Common myeloid progenitor, CD34-positive (primary cell): ENCODE results near the gene ARRDC2.

ENCODE experiments used
- CTCF ChIA-PET: fragments of 350-600 bp; sonication (Branson Sonifier 250); formaldehyde crosslinking; loops from one replicate; lab custom pipeline; 2021; ENCODE audit warnings: antibody characterized with exemption; lab: Charles Lee
- POLR2A ChIA-PET: fragments of 350-600 bp; sonication (Branson Sonifier 250); formaldehyde crosslinking; loops from one replicate; lab custom pipeline; 2021; ENCODE audit warnings: antibody characterized with exemption; lab: Charles Lee
- DNase-seq, 3 donors: peaks; one replicate each; pipeline versions ENCODE4 v3.0.0 to v3.0.0-alpha.2; 2013
- H3K27ac ChIP-seq, 2 experiments: 1 replicate in 1 of 2; 2 replicates in 1 of 2; pipeline ENCODE4 v1.7.0; 2013; ENCODE audit warnings: inconsistent platforms in 2 of 2, low read length in 2 of 2, mild to moderate bottlenecking in 2 of 2, low read depth in 1 of 2, moderate library complexity in 1 of 2; ENCODE audit not compliant: severe bottlenecking in 2 of 2, insufficient read depth in 1 of 2, poor library complexity in 1 of 2
- H3K27me3 ChIP-seq, 5 experiments: replicated peaks in 2 of 5; 1 replicate in 3 of 5; 2 replicates in 2 of 5; pipeline versions ENCODE4 v1.6.1 to v1.7.0; 2013; ENCODE audit warnings: low read length in 4 of 5, mild to moderate bottlenecking in 2 of 5, moderate library complexity in 2 of 5, inconsistent platforms in 1 of 5; ENCODE audit not compliant: insufficient read depth in 5 of 5, control insufficient read depth in 4 of 5
- H3K36me3 ChIP-seq, 4 experiments: 1 replicate in 2 of 4; 2 replicates in 2 of 4; pipeline versions ENCODE4 v1.6.1 to v1.7.0; 2013; ENCODE audit warnings: low read length in 3 of 4, control low read depth in 1 of 4, mild to moderate bottlenecking in 1 of 4; ENCODE audit not compliant: control insufficient read depth in 4 of 4, insufficient read depth in 4 of 4
- H3K4me1 ChIP-seq, 4 experiments: 1 replicate in 3 of 4; 2 replicates in 1 of 4; pipeline versions ENCODE4 v1.6.1 to v1.7.1; 2013; ENCODE audit warnings: low read length in 3 of 4, mild to moderate bottlenecking in 3 of 4, control low read depth in 1 of 4, inconsistent platforms in 1 of 4, moderate library complexity in 1 of 4; ENCODE audit not compliant: control insufficient read depth in 4 of 4, insufficient read depth in 4 of 4; ENCODE audit errors: control extremely low read depth in 1 of 4
- H3K4me3 ChIP-seq, 7 experiments: 1 replicate in 4 of 7; 2 replicates in 3 of 7; pipeline versions ENCODE4 v1.5.1 to v1.7.0; 2013; ENCODE audit warnings: mild to moderate bottlenecking in 7 of 7, low read length in 6 of 7, moderate library complexity in 6 of 7, inconsistent platforms in 2 of 7, low read depth in 2 of 7, control low read depth in 1 of 7; ENCODE audit not compliant: insufficient read depth in 4 of 7, control insufficient read depth in 1 of 7; ENCODE audit errors: extremely low read depth in 1 of 7
- H3K9me3 ChIP-seq, 5 experiments: 1 replicate in 4 of 5; 2 replicates in 1 of 5; pipeline versions ENCODE4 v1.6.1 to v1.7.1; 2013; ENCODE audit warnings: low read length in 4 of 5, mild to moderate bottlenecking in 2 of 5, inconsistent platforms in 1 of 5, low read depth in 1 of 5, moderate library complexity in 1 of 5; ENCODE audit not compliant: control insufficient read depth in 4 of 5, insufficient read depth in 2 of 5; ENCODE audit errors: control extremely low read depth in 1 of 5
- WGBS: methylation state at CpG from one replicate; pipeline ENCODE4 v1.1.5; 2013; ENCODE audit not compliant: insufficient coverage; 5-methylcytosine and 5-hydroxymethylcytosine counted together

The ARRDC2 gene

DNA sequence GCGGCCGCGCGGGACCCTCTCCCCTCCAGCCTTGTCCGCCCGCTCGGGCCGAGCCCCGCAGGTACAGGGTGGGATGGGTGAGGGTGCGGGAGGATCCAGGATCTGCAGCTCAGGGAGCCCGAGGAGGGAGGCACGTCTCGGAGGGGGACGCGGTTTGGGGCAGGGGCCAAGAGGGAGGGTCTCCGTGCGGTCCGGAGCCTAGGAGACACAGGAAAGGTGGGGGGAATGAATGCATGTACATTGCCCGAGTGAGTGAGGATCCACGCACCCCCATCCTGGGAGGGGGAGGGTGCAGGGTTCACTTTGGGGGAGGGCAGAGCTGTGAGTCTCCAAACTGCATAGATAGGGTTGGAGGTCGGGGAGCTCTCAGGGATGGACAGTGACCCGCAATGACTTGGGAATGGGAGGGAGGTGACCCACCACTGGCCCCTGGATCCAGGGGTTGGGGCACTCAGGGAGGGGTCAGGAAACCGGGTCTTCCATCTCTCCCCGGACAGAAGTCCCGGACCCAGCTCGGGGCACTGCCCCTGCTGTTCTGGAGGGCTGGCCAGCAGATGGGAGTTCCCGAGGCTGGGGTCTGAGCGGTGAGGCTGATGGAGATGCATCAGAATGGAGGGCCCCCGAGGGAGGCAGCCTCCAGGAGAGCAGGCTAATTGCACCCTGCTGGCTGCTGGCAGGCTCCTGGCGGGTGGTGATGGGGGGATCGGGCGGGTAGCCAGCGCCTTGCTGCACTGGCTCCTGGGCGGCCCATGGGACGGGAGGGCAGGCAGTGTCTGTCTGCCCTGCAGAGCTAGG lies 40.5 kb upstream of the ARRDC2 start:
- Histone ChIP-seq H3K9me3 (no peaks in the 10 kb centered on the region), H3K27me3 (peaks cover 0 to 52% (median 7%) of the 10 kb centered on the region in 5 experiments), H3K27ac (no peak overlapping the region), H3K36me3 (no peaks in the 10 kb centered on the region), H3K4me1 (peaks cover 0 to 9% (median 5%) of the 10 kb centered on the region in 4 experiments), H3K4me3 (peak overlapping the region in 4 of 7 experiments; percentile 12 to 57 (median 38))
- peak in 1 of 3 donors; percentile 12 for DNase-seq
- CTCF ChIA-PET: interaction anchor here (2.5 kb wide), 1 partner anchor 22 kb away, joined by 8 read pairs; no protein-coding TSS in a partner anchor
- WGBS: 14% methylated on average over 22 of the region's 35 CpGs
- POLR2A ChIA-PET: no interaction called here

DNA sequence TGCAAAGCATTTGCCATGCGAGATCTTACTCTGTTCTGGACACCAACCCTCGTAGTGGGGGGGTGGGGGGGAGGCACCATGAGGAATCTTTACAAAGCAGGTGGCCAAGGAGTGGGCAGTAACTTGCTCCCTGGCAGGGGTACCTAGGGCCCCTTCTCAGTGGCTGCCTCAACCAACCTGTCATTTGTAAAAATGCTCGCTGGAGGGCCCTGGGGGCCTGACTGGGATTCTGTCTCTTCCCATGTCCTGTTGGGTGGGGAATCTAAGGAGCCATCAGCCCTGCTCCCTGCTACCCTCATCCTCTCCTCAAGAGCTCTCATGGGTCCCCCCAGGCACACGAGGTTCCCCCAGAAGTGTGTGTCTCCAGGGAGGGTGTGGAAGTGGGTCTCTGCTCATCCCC lies 39.6 kb upstream of the ARRDC2 start:
- Histone ChIP-seq H3K4me3 (no peak overlapping the region), H3K9me3 (no peaks in the 10 kb centered on the region), H3K4me1 (peaks cover 0 to 9% (median 5%) of the 10 kb centered on the region in 4 experiments), H3K27me3 (peaks cover 0 to 52% (median 7%) of the 10 kb centered on the region in 5 experiments), H3K27ac (no peak overlapping the region), H3K36me3 (no peaks in the 10 kb centered on the region)
- POLR2A ChIA-PET: no interaction called here
- 94% methylated on average over 3 of the region's 4 CpGs for WGBS
- CTCF ChIA-PET: interaction anchor here (1.0 to 1.7 kb wide), 2 partner anchors 9 to 28 kb away, joined by 3 to 5 read pairs; no protein-coding TSS in a partner anchor
- DNase-seq: no peak

DNA sequence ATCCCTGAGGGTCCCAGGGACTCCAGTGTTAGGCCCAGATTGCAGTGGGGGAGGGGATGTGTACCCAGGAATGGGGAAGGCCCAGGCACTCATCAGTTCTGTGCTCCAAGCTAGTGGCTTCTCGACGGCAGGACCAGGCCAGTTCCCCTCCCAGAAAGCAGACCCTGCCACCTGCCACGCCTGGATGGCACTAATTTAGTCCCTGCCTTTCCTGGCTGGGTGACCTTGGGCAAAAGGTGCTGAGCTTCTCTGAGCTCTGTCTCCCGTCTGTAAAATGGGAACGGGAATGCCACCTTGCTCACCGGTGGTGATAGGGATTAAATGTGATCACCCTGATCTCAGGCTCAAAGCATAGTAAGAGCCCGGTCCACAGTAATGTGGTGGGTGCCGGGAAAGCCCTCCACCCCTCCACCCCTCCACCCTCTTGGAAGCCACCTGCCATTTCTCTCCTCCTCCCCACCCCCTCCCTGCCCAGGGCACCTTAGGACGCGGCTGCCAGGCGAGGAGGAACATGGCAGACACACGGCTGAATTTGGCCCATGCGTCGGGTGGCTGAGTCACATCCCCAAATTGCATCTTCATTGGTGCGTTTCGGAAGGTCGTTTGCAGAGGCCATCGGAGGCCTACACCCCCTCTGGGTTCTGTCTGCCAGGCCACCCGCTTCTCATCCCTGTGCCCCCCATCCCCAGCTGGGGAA lies 38.7 kb upstream of the ARRDC2 start:
- CTCF ChIA-PET: interaction anchor here (1.0 to 1.7 kb wide), 2 partner anchors 8 to 27 kb away, joined by 3 to 5 read pairs; no protein-coding TSS in a partner anchor
- no peaks in the 10 kb centered on the region for H3K36me3 ChIP-seq
- no peak overlapping the region for H3K4me3 ChIP-seq
- peak overlapping the region in 1 of 2 experiments; percentile 38 for H3K27ac ChIP-seq
- 94% methylated on average over 13 of the region's 19 CpGs for WGBS
- DNase-seq: no peak
- peaks cover 0 to 9% (median 5%) of the 10 kb centered on the region in 4 experiments for H3K4me1 ChIP-seq
- H3K27me3 ChIP-seq: peaks cover 0 to 46% (median 7%) of the 10 kb centered on the region in 5 experiments
- H3K9me3 ChIP-seq: no peaks in the 10 kb centered on the region
- POLR2A ChIA-PET: no interaction called here

DNA sequence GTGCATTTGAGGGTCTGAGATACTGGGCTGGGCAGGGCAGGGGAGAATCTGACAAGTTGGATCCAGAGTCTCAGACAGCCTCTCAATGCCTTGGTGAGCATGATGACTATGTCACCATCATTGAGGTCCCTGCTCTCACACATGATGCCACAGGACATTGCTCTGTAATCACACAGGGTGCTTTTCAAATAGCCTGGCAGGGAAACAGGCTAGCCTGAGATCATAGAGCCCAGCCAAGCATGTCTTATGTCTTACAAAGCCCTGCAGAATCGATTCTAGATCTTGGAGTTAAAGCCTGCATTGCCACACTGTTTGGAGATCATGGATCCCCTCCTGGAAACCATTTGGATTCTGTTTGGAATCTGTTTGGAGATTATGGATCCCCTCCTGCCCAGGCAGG lies 35.7 kb upstream of the ARRDC2 start:
- H3K27ac ChIP-seq: no peak overlapping the region
- 89% methylated on average over 1 of the region's 1 CpG for WGBS
- POLR2A ChIA-PET: no interaction called here

DNA sequence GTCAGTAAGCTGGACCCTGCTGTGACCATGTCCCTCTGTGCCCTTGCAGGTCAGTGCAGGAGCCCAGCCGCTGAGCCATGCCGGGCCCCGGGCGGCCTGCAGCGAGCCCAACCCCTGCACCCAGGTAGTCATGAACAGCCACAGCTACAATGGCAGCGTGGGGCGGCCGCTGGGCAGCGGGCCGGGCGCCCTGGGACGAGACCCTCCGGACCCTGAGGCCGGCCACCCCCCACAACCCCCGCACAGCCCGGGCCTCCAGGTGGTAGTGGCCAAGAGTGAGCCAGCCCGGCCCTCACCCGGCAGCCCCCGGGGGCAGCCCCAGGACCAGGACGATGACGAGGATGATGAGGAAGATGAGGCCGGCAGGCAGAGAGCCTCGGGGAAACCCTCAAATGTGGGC lies 34.2 kb upstream of the ARRDC2 start:
- Histone ChIP-seq H3K9me3 (no peaks in the 10 kb centered on the region), H3K4me1 (peaks cover 0 to 5% (median 0%) of the 10 kb centered on the region in 4 experiments), H3K36me3 (no peaks in the 10 kb centered on the region), H3K27ac (no peak overlapping the region), H3K27me3 (peaks cover 0 to 5% (median 3%) of the 10 kb centered on the region in 5 experiments), H3K4me3 (no peak overlapping the region)
- ChIA-PET POLR2A (no interaction called here), CTCF (interaction anchor here (0.6 to 1.4 kb wide), 2 partner anchors 34 to 550 kb away, joined by 3 read pairs; no protein-coding TSS in a partner anchor)
- 94% methylated on average over 16 of the region's 23 CpGs for WGBS
- DNase-seq: no peak

More for the DNA sequence above, 35.7 kb upstream of the ARRDC2 start:
- CTCF ChIA-PET: interaction anchor here (1.0 kb wide), 1 partner anchor 112 kb away, joined by 3 read pairs; the partner anchor contains the start of gene RPL18A
- H3K36me3 ChIP-seq: no peaks in the 10 kb centered on the region
- H3K4me3 ChIP-seq: no peak overlapping the region
- peaks cover 0 to 7% (median 3%) of the 10 kb centered on the region in 4 experiments for H3K4me1 ChIP-seq
- no peaks in the 10 kb centered on the region for H3K9me3 ChIP-seq
- DNase-seq: no peak
- H3K27me3 ChIP-seq: peaks cover 0 to 19% (median 4%) of the 10 kb centered on the region in 5 experiments

DNA sequence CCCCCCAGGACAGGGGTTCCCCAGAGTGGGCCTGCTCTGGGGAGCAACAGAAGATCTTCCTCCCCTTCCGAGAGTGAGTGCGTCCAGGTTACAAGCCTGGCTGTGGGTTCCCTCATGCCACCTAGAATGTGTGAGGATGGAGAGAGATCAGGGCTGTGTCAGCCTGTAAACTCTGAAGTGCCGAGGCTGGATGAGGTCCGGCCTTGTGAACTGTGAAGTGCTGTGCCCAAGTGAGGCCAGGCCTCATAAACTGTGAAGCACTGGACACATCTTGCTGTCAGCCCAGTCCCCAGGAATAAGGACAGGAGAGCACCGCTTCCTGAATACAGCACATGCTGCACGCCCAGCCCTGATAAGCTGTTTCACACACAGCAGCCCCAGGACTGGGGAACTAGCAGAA lies 33.4 kb upstream of the ARRDC2 start:
- H3K27ac ChIP-seq: no peak overlapping the region

More for the DNA sequence above, 33.4 kb upstream of the ARRDC2 start:
- Histone ChIP-seq H3K4me3 (no peak overlapping the region), H3K4me1 (peaks cover 0 to 7% (median 1%) of the 10 kb centered on the region in 4 experiments), H3K36me3 (no peaks in the 10 kb centered on the region), H3K27me3 (no peaks in the 10 kb centered on the region), H3K9me3 (no peaks in the 10 kb centered on the region)
- no peak for DNase-seq
- WGBS: 88% methylated on average over 5 of the region's 6 CpGs
- CTCF ChIA-PET: interaction anchor here (0.8 to 1.4 kb wide), 3 partner anchors 16 to 42 kb away, joined by 3 read pairs; partner anchors contain the start of gene CCDC124
- POLR2A ChIA-PET: no interaction called here
